Measurements from ENCODE around the gene CDR2L. TPM values are rescaled to one million over a fixed set of nuclear protein-coding genes. Genes with fewer than 3 reads are reported as not detected.

Gene CDR2L
- total and polyA plus RNA-seq, 9 donors: 2.1 to 19.2 (median 5.2) TPM

- Histone ChIP-seq H3K27me3 (no peaks in the 10 kb centered on the region), H3K36me3 (no peaks in the 10 kb centered on the region), H3K9me3 (no peaks in the 10 kb centered on the region), H3K27ac (no peak overlapping the region), H3K4me1 (ENCODE audit: insufficient read depth) (no peaks in the 10 kb centered on the region), H3K4me3 (no peak overlapping the region)
- DNase-seq: no peak
- intact Hi-C loops (cut with DNase I): loop anchor here in 3 of 4 donors (5.0 to 10.0 kb wide), 3 partner anchors 85 to 157 kb away; no protein-coding TSS in a partner anchor
- TF ChIP-seq EP300 (IDR thresholded peaks at IDR 0.05) (no peak), CTCF (IDR thresholded peaks at IDR 0.05) (no peak), POLR2A (IDR thresholded peaks at IDR 0.05) (no peak)
- WGBS, 3 donors: 43 to 50% (median 47%) methylated on average over 6 to 12 of the region's 12 CpGs
Measured at GRCh38 chr17:74949455-74950115, 37.8 kb upstream of the CDR2L start.

- H3K4me1 ChIP-seq (ENCODE audit: insufficient read depth): no peaks in the 10 kb centered on the region
- 54 to 69% (median 61%) methylated on average over 7 to 8 of the region's 8 CpGs for WGBS, 3 donors
- no peak for DNase-seq
- no peaks in the 10 kb centered on the region for H3K27me3 ChIP-seq
- H3K9me3 ChIP-seq: no peaks in the 10 kb centered on the region
- no peak overlapping the region for H3K4me3 ChIP-seq
- no peaks in the 10 kb centered on the region for H3K36me3 ChIP-seq
- H3K27ac ChIP-seq: no peak overlapping the region
- no peak for TF ChIP-seq POLR2A (IDR thresholded peaks at IDR 0.05)
- no peak for TF ChIP-seq CTCF (IDR thresholded peaks at IDR 0.05)
- no peak for TF ChIP-seq EP300 (IDR thresholded peaks at IDR 0.05)
- intact Hi-C loops (cut with DNase I): loop anchor here in 3 of 4 donors (5.0 to 10.0 kb wide), 3 partner anchors 85 to 158 kb away; no protein-coding TSS in a partner anchor
Measured at GRCh38 chr17:74950207-74950606, 37.2 kb upstream of the CDR2L start.

GRCh38 chr17:74951065-74951464 is 36.4 kb upstream of the CDR2L start:
- Histone ChIP-seq H3K9me3 (no peaks in the 10 kb centered on the region), H3K36me3 (no peaks in the 10 kb centered on the region), H3K4me3 (no peak overlapping the region), H3K27ac (no peak overlapping the region), H3K27me3 (no peaks in the 10 kb centered on the region), H3K4me1 (ENCODE audit: insufficient read depth) (no peaks in the 10 kb centered on the region)
- 46 to 59% (median 48%) methylated on average over 3 of the region's 3 CpGs for WGBS, 3 donors
- intact Hi-C loops (cut with DNase I): loop anchor here in 3 of 4 donors (5.0 to 10.0 kb wide), 3 partner anchors 86 to 159 kb away; no protein-coding TSS in a partner anchor
- no peak for DNase-seq
- TF ChIP-seq EP300 (IDR thresholded peaks at IDR 0.05): no peak
- TF ChIP-seq CTCF (IDR thresholded peaks at IDR 0.05): no peak
- no peak for TF ChIP-seq POLR2A (IDR thresholded peaks at IDR 0.05)

- no peaks in the 10 kb centered on the region for H3K27me3 ChIP-seq
- no peak overlapping the region for H3K27ac ChIP-seq
- no peaks in the 10 kb centered on the region for H3K36me3 ChIP-seq
- no peaks in the 10 kb centered on the region for H3K4me1 ChIP-seq (ENCODE audit: insufficient read depth)
- H3K4me3 ChIP-seq: no peak overlapping the region
- no peaks in the 10 kb centered on the region for H3K9me3 ChIP-seq
- intact Hi-C loops (cut with DNase I): loop anchor here in 3 of 4 donors (5.0 to 10.0 kb wide), 3 partner anchors 87 to 160 kb away; no protein-coding TSS in a partner anchor
- no peak for DNase-seq
- TF ChIP-seq CTCF (IDR thresholded peaks at IDR 0.05) (no peak), POLR2A (IDR thresholded peaks at IDR 0.05) (no peak), EP300 (IDR thresholded peaks at IDR 0.05) (no peak)
- WGBS, 3 donors: 57 to 89% (median 70%) methylated on average over 13 to 32 of the region's 32 CpGs
Measured at GRCh38 chr17:74951680-74952421, 35.6 kb upstream of the CDR2L start.

Data from ovary (tissue), 9 donors.